NCI-H146 treated with DMSO at 0.1 percent for 48 hours (cell line): ENCODE measurements around the gene PAWR.

Experiments used
- DNase-seq: peaks from one replicate; lab custom pipeline; 2025; ENCODE audit not compliant: unreplicated experiment; lab: John Stamatoyannopoulos, UW

PAWR gene

GRCh38 chr12:79690638-79691510 is at the start of gene PAWR:
Gene PAWR, minus strand, starts transcription at chr12:79690964. Its CDS starts 720 bp downstream, at chr12:79690244.
- DNase-seq = peak; percentile 85

- DNase-seq = peak; percentile 79
These were observed 47.3 kb upstream of the PAWR start for GRCh38 chr12:79737875-79738718.

- DNase-seq = no peak
These were observed 41.9 kb upstream of the PAWR start for GRCh38 chr12:79732638-79733037.

DNA sequence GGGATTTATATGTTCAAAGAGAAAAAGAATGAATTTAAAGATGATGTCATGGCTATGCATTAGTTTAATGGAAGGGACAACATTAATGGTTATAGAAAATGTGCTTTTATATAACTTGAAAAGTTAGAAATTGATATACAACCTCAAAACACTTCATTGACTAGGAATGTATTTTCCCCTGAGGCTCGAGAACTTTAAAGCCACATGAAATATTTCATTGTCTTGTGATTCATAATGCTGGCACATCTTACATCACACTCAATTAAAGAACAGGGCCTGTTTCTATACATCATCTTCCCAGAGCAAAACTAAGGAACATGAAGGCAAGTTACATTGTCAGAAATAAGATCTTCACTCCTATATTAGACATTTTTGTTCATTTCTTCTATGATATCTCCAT is 35.2 kb upstream of the PAWR start:
- DNase-seq = no peak

DNA sequence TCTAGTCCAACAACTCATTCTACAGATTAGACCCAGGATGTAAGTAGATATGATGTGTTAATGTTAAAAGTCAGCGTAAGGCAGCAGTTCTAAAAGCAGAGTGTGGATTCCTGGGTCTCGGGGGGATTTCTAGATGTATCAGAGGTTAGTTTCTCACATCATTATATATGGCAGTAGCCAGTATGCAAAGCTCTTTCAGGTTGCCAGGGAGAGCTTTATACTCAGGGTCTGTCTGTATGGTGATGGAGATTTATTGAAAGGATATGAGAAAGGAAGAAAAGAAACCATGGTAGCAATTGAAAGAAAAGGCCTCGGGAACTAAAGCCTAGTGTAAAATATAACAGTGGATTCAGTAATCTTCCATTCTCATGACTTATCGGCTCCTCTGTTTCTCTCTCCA is 26.2 kb upstream of the PAWR start:
- no peak for DNase-seq

GRCh38 chr12:79715308-79715707 is 24.5 kb upstream of the PAWR start:
- DNase-seq = no peak

DNA sequence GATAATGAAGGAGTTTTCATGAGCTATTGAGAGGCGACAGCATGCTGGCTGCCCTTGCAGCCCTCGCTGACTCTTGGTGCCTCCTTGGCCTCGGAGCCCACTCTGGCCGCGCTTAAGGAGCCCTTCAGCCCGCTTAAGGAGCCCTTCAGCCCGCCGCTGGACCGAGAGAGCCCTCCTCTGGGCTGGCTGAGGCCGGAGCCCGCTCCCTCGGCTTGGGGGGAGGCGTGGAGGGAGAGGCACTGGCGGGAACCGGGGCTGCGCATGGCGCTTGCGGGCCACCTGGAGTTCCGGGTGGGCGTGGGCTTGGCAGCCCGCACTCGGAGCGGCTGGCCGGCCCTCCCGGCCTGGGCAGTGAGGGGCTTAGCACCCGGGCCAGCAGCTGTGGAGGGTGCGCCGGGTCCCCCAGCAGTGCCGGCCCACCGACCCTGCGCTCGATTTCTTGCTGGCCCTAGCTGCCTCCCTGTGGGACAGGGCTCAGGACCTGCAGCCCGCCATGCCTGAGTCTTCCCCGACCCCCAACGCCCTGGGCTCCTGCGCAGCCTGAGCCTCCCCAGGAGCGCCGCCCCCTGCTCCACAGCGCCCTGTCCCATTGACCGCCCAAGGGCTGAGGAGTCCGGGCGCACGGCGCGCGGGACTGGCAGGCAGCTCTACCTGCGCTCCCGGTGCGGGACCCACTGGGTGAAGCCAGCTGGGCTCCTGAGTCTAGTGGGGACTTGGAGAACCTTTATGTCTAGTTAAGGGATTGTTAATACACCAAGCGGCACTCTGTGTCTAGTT is 20.1 kb upstream of the PAWR start:
- DNase-seq = no peak

- no peak for DNase-seq
These were observed 17.1 kb upstream of the PAWR start for GRCh38 chr12:79707830-79708229.

GRCh38 chr12:79706676-79707075 is 15.9 kb upstream of the PAWR start:
- DNase-seq = no peak

DNA sequence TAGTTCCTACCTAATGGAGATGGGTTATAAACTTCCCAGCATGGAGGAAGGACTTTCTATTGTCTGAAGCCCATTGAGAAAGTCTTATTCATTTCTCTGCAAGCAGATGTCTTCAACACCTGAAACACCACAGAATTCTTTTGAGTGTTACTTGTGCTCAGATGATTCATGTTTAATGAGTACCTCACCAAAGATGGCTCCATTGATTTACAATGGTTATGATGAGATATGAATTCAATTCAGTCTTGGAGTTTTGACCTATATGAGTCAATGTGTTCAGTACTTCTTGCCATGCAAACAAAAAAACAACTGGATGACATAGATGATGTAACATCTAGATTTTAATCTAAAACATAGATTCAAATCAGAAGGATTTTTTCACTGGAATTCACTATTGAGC is 15.4 kb upstream of the PAWR start:
- no peak for DNase-seq

- no peak for DNase-seq
These were observed 8.2 kb upstream of the PAWR start for GRCh38 chr12:79698966-79699365.

- no peak for DNase-seq
These were observed 5.7 kb upstream of the PAWR start for GRCh38 chr12:79696416-79696815.

- DNase-seq = no peak
These were observed 2.3 kb upstream of the PAWR start for GRCh38 chr12:79692860-79693577.

- no peak for DNase-seq
These were observed 916 bp upstream of the PAWR start for GRCh38 chr12:79691511-79692248.

DNA sequence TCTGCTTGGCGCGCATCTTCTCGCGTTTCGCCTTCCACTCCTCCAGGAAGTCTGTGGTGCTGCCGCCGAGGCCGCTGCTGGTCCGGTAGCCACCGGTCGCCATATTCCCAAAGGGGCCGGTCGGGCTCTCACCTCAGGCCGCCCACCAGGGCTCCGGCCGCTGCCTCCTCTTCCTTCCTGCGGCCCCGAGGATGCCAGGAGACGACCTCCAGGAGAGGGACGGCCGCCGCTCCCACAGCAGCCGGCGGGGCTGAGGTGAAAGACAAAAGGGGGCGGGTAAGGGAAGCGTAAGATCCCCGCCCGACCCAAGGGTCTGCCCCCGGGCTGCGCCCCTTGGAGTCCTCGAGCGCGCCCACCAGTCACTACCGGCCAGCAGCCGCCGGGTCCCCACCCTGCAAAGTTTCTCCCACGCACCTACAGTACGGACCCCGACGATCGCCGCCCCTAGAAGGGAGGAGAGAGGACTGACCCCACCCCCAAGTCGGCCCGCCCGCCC is 574 bp downstream of the PAWR start:
- DNase-seq = no peak

DNA sequence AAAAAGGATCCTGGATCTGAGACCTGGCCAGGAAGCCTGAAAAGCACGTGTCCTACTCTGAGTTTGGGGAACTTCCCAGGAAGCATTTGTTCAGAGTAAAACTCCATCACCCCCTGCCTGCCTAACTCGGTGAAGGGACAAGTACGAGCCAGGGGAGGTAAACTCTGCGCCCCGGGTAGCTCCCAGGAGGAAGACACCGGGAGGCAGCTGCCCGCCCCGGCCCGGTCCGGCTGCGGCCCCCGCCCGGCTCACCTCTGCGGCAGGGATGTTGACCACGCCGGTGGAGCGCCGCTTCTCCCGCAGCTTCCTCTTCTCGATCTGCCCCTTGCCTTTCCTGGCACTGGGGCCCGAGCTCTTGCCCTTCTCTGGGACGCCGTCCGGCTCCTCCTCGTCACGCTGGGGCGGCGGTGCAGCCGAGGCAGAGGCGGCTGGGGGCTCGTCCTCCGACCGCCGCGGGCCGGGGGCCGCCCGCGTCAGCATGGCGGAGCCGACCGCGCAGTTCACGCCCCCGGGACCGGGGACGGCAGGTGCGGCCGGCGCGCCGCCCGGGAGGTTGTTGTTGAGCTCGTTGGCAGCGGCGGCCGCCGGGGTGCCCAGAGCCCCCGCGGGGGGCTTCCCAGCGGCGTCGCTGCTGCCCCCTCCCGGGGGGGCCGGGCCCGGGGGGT is 1.2 kb downstream of the PAWR start:
- DNase-seq = no peak

DNA sequence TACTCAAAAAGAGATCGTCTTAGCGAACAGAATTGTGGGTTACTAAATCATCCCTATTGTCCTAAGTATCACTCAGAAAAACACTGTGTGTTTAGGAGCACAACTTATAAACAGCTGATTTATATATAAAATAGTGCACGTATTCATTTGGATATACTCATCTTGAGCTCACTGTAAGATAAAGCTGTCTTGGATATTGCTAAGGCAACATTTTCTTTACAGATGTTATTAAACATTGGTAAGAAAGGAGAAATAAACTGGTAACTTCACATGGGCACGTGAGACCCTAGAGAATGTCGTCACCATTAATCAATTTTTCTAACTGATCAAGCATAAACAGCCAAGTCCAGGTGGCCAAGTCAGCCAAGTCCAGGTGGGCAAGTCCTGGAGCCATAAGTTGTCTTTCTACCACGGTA is 1.7 kb downstream of the PAWR start:
- DNase-seq = peak; percentile 23

GRCh38 chr12:79688376-79689060 is 2.2 kb downstream of the PAWR start:
- DNase-seq = no peak
